HEK293T (cell line): ENCODE results near the gene FRMD1.
"Not testable (repeated sequence)": the region's sequence is repeated elsewhere in the genome, so short reads cannot be mapped to it uniquely, and the experiment has no call there.

Experiments used
- CTCF ChIA-PET: fragments of 350-600 bp; formaldehyde crosslinking; extraction: SDS; loops from one replicate; lab custom pipeline; 2021; ENCODE audit warnings: antibody characterized with exemption, inconsistent platforms; lab: Yijun Ruan, JAX
- POLR2A ChIA-PET: fragments of 350-600 bp; formaldehyde crosslinking; extraction: SDS; loops from one replicate; lab custom pipeline; 2020; ENCODE audit warnings: antibody characterized with exemption, inconsistent platforms; lab: Yijun Ruan, JAX
- DNase-seq: peaks from one replicate; pipeline ENCODE4 v3.0.0; 2012; ENCODE audit warnings: mixed read lengths; ENCODE audit errors: extremely low spot score
- ARNT ChIP-seq: fragments of 450-650 bp; IDR thresholded peaks from 2 replicates; pipeline ENCODE4 v1.6.1; 2017; ENCODE audit warnings: mild to moderate bottlenecking
- BHLHE40 ChIP-seq: fragments of 450-650 bp; IDR thresholded peaks from 2 replicates; pipeline ENCODE4 v1.6.1; 2016; ENCODE audit warnings: mild to moderate bottlenecking, moderate library complexity, borderline replicate concordance
- CTBP1 ChIP-seq: fragments of 450-650 bp; IDR thresholded peaks from 2 replicates; pipeline ENCODE4 v1.6.1; 2016; ENCODE audit warnings: borderline replicate concordance
- ELF4 ChIP-seq: fragments of 450-650 bp; IDR thresholded peaks from 2 replicates; pipeline ENCODE4 v1.6.1; 2017; ENCODE audit warnings: antibody characterized with exemption
- FOXA1 ChIP-seq: fragments of 450-650 bp; IDR thresholded peaks from 2 replicates; pipeline ENCODE4 v1.6.1; 2016; ENCODE audit warnings: mild to moderate bottlenecking
- FOXK2 ChIP-seq: fragments of 450-650 bp; IDR thresholded peaks from 2 replicates; pipeline ENCODE4 v1.6.1; 2016; ENCODE audit warnings: mild to moderate bottlenecking
- FOXM1 ChIP-seq: fragments of 450-650 bp; IDR thresholded peaks from 2 replicates; pipeline ENCODE4 v1.6.1; 2017; ENCODE audit warnings: mild to moderate bottlenecking, borderline replicate concordance
- HDGF ChIP-seq: fragments of 450-650 bp; IDR thresholded peaks from 2 replicates; pipeline ENCODE4 v1.6.1; 2017; ENCODE audit warnings: antibody characterized with exemption, borderline replicate concordance
- L3MBTL2 ChIP-seq: fragments of 450-650 bp; conservative IDR thresholded peaks from 2 replicates; pipeline ENCODE4 v1.6.1; 2016; ENCODE audit warnings: mild to moderate bottlenecking
- LEF1 ChIP-seq: fragments of 450-650 bp; IDR thresholded peaks from 2 replicates; pipeline ENCODE4 v1.6.1; 2017; ENCODE audit warnings: mild to moderate bottlenecking, borderline replicate concordance
- NFRKB ChIP-seq: fragments of 450-650 bp; IDR thresholded peaks from 2 replicates; pipeline ENCODE4 v1.6.1; 2016; ENCODE audit warnings: mild to moderate bottlenecking, moderate library complexity
- SP1 ChIP-seq: fragments of 450-650 bp; IDR thresholded peaks from 2 replicates; pipeline ENCODE4 v1.6.1; 2017
- SUZ12 ChIP-seq: fragments of 450-650 bp; IDR thresholded peaks from 2 replicates; pipeline ENCODE4 v1.6.1; 2016; ENCODE audit warnings: mild to moderate bottlenecking
- TARDBP ChIP-seq: fragments of 450-650 bp; IDR thresholded peaks from 2 replicates; pipeline ENCODE4 v1.6.1; 2016
- ZNF384 ChIP-seq: fragments of 450-650 bp; IDR thresholded peaks from 2 replicates; pipeline ENCODE4 v1.6.1; 2016
- TF ChIP-seq, protein P1 (sequence below): fragments of 450-650 bp; IDR thresholded peaks from 2 replicates; pipeline ENCODE4 v1.6.1; 2016

Gene FRMD1

DNA sequence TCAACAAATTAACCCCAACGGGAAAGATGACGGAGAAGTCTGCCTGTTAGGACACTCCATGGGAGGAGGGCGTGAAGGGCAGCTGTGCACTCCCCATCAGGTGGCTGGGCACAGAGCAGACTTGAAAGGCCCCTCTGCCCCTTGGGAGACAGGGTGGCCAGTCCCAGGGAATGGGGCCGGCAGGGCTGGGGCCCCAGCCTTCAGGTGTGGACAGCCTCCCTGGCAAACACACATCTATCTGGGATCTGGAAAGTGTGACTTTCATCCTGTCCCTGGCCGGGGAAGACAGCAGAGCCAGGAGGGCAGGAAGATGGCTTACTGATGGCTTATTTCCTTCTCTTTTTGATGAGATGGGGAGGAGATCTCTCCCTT is 4.5 kb upstream of the FRMD1 start:
- CTCF ChIA-PET, result no interaction called here
- POLR2A ChIA-PET, result no interaction called here
- no peak for TF ChIP-seq ARNT
- no peak for TF ChIP-seq SP1
- TF ChIP-seq FOXK2, result no peak
- TF ChIP-seq HDGF, result no peak
- TF ChIP-seq FOXA1, result no peak
- TF ChIP-seq CTBP1, result no peak
- TF ChIP-seq, protein P1, sequence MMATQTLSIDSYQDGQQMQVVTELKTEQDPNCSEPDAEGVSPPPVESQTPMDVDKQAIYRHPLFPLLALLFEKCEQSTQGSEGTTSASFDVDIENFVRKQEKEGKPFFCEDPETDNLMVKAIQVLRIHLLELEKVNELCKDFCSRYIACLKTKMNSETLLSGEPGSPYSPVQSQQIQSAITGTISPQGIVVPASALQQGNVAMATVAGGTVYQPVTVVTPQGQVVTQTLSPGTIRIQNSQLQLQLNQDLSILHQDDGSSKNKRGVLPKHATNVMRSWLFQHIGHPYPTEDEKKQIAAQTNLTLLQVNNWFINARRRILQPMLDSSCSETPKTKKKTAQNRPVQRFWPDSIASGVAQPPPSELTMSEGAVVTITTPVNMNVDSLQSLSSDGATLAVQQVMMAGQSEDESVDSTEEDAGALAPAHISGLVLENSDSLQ, result no peak
- no peak for TF ChIP-seq BHLHE40
- TF ChIP-seq SUZ12, result no peak
- TF ChIP-seq ELF4, result no peak
- TF ChIP-seq NFRKB, result no peak
- TF ChIP-seq ZNF384, result no peak
- no peak for TF ChIP-seq TARDBP
- no peak for TF ChIP-seq FOXM1
- TF ChIP-seq L3MBTL2, result no peak
- no peak for DNase-seq

GRCh38 chr6:168082860-168083513 is 4.0 kb upstream of the FRMD1 start:
- CTCF ChIA-PET, result no interaction called here
- POLR2A ChIA-PET, result no interaction called here
- no peak for DNase-seq
- no peak for TF ChIP-seq FOXM1
- no peak for TF ChIP-seq TARDBP
- no peak for TF ChIP-seq ARNT
- TF ChIP-seq ZNF384, result no peak
- no peak for TF ChIP-seq L3MBTL2
- TF ChIP-seq LEF1, result no peak
- TF ChIP-seq ELF4, result no peak
- TF ChIP-seq SP1, result no peak
- no peak for TF ChIP-seq BHLHE40
- no peak for TF ChIP-seq CTBP1
- TF ChIP-seq SUZ12, result no peak
- no peak for TF ChIP-seq HDGF
- TF ChIP-seq, protein P1, result no peak
- TF ChIP-seq FOXK2, result no peak
- TF ChIP-seq NFRKB, result no peak
- TF ChIP-seq FOXA1, result no peak

GRCh38 chr6:168081858-168082546 is 3.0 kb upstream of the FRMD1 start:
- ChIA-PET CTCF (no interaction called here), POLR2A (no interaction called here)
- no peak for DNase-seq
- no peak for TF ChIP-seq ZNF384
- TF ChIP-seq SP1, result no peak
- no peak for TF ChIP-seq FOXM1
- TF ChIP-seq LEF1, result no peak
- TF ChIP-seq HDGF, result no peak
- TF ChIP-seq ELF4, result no peak
- TF ChIP-seq, protein P1, result no peak

- ChIA-PET POLR2A (no interaction called here), CTCF (no interaction called here)
- TF ChIP-seq FOXK2, result no peak
- TF ChIP-seq TARDBP, result no peak
- TF ChIP-seq ZNF384, result no peak
- TF ChIP-seq ARNT, result no peak
- TF ChIP-seq FOXA1, result no peak
- TF ChIP-seq, protein P1, result no peak
- no peak for TF ChIP-seq L3MBTL2
- TF ChIP-seq CTBP1, result no peak
- TF ChIP-seq SP1, result no peak
- no peak for TF ChIP-seq BHLHE40
- no peak for TF ChIP-seq LEF1
- no peak for TF ChIP-seq NFRKB
- DNase-seq, result no peak
These were observed 1.5 kb upstream of the FRMD1 start for GRCh38 chr6:168080393-168081077.

DNA sequence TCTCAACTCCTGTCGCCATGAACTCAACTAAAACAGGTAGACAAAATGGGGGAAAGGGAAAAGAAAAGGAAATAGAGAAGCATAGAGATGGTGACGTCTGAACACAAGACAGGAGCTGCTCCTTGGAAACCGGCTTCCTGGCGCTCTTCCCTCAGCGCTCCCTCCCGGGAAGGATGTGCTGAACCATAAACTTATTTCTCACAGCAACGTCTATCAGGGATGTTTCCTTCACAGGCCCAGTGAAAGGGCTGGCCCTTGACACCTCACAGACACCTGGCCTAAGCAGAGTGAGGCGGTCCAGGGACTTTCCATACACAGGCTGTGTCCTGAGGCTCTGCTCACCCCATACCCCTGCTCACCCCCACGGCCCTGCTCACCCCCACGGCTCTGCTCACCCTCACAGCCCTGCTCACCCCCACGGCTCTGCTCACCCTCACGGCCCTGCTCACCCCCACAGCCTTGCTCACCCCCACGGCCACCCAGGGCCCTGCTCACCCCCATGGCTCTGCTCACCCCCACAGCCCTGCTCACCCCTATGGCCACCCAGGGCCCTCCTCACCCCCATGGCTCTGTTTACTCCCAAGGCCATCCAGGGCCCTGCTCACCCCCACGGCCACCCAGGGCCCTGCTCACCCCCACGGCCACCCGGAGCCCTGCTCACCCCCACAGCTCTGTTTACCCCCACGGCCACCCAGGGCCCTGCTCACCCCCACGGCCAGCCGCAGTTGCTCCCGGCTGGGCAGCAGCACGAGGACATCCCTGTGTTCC is 653 bp downstream of the FRMD1 start:
- no peak for DNase-seq
- ChIA-PET CTCF (no interaction called here), POLR2A (interaction anchor here (0.5 kb wide), 1 partner anchor 235 kb away, joined by 3 read pairs; no protein-coding TSS in a partner anchor)
- TF ChIP-seq FOXM1, result no peak
- no peak for TF ChIP-seq ARNT
- no peak for TF ChIP-seq SUZ12
- no peak for TF ChIP-seq SP1
- TF ChIP-seq CTBP1, result no peak
- no peak for TF ChIP-seq L3MBTL2
- no peak for TF ChIP-seq ELF4
- TF ChIP-seq NFRKB, result no peak
- no peak for TF ChIP-seq LEF1
- TF ChIP-seq HDGF, result no peak
- TF ChIP-seq, protein P1, result no peak
- no peak for TF ChIP-seq TARDBP
- TF ChIP-seq BHLHE40, result no peak
- no peak for TF ChIP-seq ZNF384
- TF ChIP-seq FOXA1, result no peak
- no peak for TF ChIP-seq FOXK2

DNA sequence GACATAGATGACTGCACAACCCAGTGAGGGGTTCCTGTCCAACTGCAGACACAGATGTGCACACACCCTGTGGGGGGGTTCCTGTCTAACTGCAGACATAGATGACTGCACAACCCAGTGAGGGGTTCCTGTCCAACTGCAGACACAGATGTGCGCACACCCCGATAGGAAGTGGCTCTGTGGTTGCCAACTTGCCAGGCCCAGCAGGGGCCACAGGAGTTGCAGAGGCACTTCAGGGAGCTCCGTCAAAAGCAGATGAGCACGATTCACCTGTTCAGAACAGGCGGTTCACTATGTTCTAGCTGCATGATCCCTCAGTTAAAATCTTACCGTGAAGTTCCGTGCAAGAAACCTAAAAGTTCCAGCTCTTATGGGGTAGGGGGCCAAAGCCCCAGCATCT is 1.6 kb downstream of the FRMD1 start:
- DNase-seq, POLR2A ChIA-PET: not testable (repeated sequence)
- CTCF ChIA-PET, result interaction anchor here (0.6 kb wide), 1 partner anchor 469 kb away, joined by 3 read pairs; no protein-coding TSS in a partner anchor
